ENCODE results near the gene P2RY2. TPM values are rescaled to one million over a fixed set of nuclear protein-coding genes. Genes with fewer than 3 reads are reported as not detected.
"Not testable (repeated sequence)": the region's sequence is repeated elsewhere in the genome, so short reads cannot be mapped to it uniquely, and the experiment has no call there.

The P2RY2 gene
- total RNA-seq, 1 donor from 2014 or later: 0.07 TPM

DNA sequence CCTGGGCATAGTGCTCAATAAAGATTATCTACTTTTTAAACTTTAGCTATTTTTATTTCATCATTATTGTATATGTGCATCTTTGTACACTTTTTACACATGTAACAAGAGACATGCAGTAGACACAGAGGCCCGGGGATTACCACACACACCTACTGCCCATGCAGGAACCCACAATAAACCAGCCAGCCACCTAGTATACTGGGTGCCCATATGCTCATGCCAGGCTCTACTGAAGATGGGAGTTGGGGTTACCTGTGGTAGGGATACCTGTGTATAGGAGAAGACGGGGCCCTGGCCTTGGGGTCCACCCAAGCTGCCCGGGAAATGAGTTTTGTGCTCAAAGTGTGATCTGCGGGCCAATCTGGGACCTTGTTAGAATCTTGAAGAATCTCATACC, 31.2 kb upstream of the P2RY2 start:
- intact Hi-C loops (cut with micrococcal nuclease): loop anchor here (5.0 kb wide), 1 partner anchor 55 kb away; no protein-coding TSS in a partner anchor

DNA sequence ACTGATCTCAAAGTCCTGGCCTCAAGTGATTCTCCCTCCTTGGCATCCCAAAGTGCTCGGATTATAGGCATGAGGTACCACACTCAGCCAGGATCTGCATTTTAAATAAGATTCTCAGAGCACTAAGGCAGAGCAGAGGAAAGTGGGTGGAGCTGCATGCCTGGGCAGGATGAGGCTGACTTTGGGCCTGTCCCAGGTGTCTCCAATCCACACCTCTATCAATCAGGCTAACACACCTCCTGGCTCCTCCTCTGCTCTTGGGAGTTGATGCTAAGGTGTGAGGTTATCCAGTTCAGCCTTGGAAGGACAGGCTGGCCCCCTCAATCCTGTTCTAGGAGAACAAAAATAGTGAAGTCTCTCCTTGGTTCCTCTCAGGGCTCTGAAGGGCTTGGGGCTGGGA, 30.2 kb upstream of the P2RY2 start:
- intact Hi-C loops (cut with micrococcal nuclease): loop anchor here (5.0 kb wide), 1 partner anchor 54 kb away; no protein-coding TSS in a partner anchor

DNA sequence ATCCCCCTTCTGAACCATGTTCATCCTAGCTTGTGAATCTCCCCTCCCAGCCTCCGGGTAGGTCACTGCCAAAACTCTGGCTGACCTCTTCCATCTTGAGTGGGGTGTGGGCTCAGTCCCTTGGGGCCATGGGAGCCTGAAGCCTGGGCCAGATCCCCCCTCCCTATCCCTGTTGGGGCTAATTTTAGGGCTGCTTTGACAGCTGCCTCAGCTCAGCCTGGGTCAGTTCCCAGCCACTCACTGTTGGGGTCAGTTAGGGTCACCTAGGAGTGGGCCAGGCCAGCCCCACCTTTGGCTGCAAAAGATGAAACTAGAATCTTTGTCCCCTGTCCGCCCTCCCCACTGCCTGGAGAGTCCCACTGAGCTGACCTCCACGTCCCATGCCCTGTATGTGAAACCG, 29.8 kb upstream of the P2RY2 start:
- intact Hi-C loops (cut with micrococcal nuclease): loop anchor here (5.0 kb wide), 1 partner anchor 54 kb away; no protein-coding TSS in a partner anchor

DNA sequence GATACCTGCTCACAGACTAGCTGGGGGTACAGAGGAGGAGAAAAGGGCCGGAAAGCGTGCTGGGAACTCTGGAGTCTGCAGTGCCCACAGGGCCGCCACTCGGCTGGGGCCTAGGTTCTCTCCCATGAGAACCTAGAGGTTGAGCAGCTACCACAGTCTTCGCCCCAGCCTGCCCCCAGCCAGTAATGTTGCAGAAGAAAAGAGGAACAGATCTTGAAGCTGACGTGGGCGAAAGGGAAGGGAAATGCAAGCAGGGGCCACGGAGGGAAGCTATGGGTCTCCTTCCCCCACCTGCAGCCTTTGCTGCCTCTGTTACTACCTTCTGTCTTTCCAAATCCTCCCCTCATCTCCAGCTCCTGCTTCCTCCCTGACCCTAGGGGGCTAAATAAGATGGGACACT, 28.8 kb upstream of the P2RY2 start:
- intact Hi-C loops (cut with micrococcal nuclease): loop anchor here (5.0 kb wide), 1 partner anchor 53 kb away; no protein-coding TSS in a partner anchor

DNA sequence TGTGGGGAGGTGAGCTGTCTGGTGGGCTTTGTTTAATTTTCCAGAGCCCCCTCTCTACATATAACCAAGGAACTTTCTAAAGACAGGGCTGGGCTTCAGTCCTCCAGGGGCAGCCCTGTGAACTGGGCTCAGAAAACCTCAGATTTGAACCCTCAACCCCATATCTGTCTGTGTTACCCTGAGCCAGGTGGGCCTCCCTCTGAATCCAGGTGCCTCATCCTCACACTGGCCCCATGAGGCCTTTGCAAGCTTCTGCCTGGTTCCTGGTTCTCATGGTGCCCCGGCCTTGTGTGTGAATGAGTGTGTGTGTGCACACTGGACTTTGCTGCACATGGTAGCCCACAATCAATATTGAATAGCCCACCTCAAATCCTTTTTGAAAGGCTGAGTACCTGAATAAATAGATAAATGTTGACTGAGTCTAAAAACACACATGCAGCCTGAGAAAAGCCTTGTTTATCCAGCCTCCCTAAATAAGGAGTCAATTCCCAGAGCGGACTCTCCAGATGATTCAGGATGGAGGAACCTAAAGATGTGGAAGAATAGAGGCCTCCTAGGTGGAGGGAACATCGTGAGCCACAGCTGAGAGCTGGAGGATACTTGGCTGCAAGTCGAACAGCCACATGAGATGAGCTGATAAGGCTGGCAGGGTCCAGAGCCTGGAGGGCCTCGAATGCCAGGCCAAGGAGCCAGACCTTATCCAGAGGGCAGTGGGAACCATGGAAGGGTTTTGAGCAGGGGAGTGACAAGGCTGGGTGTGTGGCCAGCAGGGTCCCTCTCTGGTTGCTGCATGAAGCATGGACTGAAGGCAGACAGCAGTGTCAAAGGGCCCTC, 28.1 kb upstream of the P2RY2 start:
- intact Hi-C loops (cut with micrococcal nuclease): loop anchor here (5.0 kb wide), 1 partner anchor 52 kb away; no protein-coding TSS in a partner anchor

DNA sequence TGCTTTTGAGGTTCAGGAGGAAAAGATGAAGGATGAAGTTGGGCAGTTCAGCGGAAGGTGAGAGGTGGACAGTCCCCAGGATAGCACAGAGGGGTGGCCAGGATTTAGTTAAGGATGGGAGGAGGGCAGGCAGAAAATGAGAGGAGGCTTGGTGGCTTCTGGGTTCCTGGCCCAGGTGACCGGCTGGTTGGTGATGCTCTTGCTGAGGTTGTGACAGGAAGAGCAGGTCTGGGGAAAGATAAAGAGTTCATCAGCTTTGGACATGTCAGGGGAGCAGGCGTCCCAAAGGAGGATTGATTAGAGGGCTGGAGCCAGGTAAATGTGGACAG, 27.6 kb upstream of the P2RY2 start:
- intact Hi-C loops (cut with micrococcal nuclease): no loop called here

DNA sequence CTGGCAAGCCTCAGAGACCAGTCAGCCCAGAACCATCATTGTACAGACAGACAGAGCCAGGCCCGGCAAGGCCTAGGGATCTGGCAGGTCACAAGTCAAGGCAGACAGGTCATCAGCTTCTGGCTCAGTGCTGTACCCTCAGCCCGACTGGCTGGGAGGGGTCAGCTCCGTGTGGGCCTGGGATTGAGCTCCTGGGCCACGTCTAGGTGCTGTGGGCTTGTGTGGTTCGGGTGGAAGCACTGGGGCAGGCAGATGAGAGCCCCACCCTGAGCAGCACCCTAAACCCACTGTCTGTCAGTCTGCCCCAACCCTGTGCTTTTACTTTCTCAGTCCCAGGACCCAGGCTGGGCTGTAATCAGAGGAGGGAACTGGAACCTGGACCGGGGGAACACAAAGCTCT, 26.9 kb upstream of the P2RY2 start:
- intact Hi-C loops (cut with micrococcal nuclease): no loop called here

DNA sequence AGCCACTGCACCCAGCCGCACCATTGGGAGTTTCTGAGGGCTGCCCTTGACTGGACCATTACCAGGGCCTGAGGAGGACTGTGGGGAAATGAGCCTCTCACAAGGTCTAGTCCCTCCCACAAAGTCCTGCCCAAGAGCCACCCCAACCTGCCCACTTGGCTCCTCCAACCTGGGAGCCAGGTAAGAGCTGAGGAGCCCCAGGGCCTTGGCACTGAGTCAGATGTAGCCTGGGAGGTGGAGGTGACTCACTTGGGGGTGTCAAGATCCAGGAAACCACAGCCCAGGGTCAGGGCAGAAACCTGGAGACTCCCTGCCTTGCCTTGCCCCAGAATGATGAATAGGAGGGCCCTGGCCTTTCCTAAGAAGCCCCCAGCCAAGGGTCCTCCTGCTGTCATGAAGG, 25.8 kb upstream of the P2RY2 start:
- intact Hi-C loops (cut with micrococcal nuclease): no loop called here

DNA sequence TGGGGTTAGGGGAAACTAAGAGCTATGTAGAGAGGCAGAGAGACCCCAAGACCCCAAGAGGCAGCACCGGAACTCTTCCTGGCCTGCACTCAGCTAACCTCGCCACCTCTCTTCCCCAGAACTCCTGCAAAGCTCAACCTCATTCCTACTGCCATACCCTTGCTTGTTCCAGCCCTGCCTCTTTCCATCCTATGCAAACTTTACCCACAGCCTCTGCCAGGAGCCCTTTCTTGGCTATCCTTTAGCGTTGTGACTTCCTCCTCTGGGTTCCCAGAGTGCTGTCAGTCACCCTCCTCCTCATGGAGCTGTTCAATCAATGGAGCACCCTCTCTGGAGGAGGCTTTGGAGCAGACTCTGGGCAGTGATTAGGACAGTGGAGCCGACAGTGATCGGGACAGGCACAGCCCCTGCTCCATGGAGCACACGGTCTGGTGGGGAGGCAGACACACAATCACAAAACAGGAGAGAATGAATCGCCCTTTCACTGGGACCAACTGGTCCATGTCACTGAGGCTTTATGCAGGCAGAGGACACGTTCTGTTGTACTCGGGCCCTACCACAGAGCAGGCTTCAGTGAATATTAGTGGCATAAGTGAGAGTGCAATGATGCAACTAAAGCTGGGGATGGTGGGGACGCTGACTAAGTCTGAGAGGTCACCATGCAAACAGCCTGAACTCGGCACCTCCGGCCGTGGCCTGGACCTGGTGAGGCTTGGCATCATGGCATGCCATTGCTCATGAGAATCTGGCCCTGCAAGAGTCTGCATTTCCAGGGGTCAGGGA, 24.6 kb upstream of the P2RY2 start:
- intact Hi-C loops (cut with micrococcal nuclease): no loop called here

DNA sequence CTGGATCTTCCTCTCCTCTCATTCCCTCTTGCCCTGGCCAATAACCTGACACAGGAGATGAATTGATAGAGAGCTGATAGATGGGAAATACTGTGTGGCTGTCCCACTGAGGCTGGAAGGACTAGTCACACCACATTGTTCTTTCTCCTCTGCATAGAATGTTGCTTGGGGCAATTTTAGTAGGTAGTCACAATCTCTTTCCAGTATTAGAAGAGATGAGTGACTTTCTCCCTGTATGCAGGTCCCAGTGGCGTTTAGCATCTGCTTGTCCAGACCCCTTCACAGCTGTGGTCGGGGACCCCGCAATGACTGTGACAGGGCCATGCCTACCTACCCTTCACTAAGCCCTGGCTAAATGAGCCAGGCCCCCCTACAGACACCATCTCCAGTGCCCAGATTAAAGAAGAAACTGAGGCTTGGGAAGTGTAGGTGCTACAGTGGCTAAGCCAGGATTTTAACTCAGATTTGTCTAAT, 24.0 kb upstream of the P2RY2 start:
- intact Hi-C loops (cut with micrococcal nuclease): no loop called here

DNA sequence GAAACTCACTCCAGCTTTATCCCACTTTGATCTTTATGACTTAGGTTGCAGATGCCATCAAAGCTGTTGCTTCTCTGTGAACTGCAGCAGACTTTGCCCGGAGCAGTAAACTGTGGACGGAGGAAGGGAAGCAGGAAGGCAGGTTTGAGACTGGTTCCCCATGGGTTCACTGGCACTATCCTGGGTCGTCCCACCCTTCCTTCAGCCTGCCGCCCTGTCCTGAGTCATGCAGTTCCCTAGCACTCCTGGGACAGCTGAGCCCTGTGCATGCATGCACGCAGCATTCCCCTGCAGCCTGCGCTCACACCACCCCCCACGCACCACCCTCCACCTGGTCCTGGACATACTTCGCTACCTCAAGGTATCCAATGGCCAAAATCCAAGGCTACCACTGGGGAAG, 23.5 kb upstream of the P2RY2 start:
- intact Hi-C loops (cut with micrococcal nuclease): no loop called here

DNA sequence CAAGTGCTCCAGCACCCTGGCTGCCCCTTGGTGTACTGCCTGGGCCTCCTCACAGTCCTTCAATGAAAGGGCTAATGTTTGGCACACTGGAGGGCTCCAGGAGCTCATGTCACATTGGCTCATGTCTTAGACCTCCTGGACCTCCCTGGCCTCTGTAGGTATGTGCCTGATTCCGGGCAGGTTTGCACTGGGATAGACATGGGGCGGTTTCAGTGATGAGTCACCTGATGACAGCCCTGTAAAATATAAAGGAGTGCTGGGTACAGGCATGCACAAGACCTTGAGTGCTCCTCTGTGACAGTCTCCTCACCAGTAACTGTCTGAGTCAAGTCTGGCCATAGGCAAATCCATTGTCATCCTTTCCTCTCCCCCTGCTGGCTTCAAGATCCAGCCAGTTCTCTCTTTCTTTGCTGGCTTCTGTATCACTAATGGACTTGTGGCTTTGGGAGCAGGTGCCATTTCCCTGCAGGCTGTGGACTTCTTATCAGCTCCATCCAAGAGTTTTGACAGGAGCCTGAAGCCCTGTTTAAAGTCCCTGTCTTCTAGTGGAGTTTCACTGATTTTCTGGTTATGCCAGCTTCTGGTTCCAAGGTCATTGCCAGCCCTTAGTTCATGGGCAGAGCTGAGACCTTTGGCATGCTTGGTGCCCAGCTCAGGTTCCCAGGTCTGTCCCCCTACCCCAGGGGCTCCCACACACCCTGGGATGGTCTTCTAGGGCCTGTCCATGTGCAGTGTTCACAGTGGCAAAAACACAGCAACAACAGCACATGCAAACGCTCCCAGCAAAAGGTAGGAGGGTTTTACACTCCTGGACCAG, 22.7 kb upstream of the P2RY2 start:
- intact Hi-C loops (cut with micrococcal nuclease): no loop called here

DNA sequence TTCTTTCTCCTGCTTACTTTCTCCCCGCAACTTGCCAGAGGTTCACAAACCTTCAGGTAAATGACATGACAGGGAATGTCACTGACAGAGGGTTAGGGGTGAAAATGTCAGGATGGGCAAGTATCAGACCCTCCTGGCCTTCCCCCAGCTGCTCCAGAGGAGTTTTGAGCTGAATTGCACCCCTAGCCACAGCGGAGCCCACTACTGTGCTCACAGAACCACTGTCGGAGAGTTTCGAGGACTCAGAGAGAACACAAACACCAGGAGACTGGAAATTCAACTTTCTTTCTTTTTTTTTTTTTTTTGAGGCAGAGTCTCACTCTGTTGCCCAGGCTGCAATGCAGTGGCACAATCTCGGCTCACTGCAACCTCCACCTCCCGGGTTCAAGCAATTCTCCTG, 21.5 kb upstream of the P2RY2 start:
- intact Hi-C loops (cut with micrococcal nuclease): no loop called here

DNA sequence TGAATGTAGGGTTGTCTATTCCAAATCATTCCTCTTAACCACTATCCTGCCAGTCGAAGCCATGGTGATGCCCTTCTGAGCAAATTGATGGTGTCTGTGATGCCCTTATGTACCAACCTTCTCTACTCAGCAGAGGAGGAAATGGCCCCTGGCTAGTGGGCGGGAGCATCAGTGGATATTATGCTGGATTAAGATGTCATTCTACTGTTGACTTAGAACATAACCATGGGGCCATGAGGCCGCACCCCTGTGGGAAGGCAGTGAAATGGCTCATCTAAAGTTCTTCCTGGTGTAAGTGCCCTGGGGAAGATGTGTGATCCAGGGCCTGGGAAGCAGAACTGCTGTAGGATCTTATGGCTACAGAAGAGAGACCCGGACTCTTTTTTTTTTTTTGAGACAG, 20.7 kb upstream of the P2RY2 start:
- intact Hi-C loops (cut with micrococcal nuclease): no loop called here

DNA sequence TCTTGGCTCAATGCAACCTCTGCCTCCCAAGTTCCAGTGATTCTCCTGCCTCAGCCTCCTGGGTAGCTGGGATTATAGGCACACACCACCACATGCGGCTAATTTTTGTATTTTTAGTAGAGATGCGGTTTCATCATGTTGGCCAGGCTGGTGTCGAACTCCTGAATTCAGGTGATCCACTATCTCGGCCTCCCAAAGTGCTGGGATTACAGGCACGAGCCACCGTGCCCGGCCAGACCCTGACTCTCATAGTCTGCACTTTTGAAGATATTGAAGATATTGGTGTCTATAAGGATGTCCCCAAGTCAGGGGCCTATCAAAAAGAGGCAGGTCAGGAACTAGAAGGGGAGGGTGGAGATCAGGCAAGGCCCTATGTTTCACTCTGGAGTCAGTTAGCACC, 20.3 kb upstream of the P2RY2 start:
- intact Hi-C loops (cut with micrococcal nuclease): not testable (repeated sequence)

DNA sequence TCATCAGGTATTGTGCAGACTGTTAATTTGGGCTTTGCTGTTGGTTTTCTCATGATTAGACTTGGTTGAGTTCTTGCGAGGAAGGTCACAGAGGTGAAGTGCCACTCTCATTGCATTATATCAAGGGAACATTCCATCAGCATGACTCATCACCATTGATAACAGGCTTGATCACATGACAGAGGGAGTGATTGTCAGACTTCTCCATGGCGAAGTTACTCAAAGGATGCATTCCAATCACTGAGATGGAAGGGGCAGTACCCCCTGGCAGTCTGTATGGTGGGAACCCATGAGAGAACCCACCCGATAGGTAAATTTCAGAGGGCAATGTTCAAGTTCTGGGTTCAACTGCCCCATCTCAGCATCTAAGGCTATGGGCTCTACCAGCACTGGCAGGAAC, 19.4 kb upstream of the P2RY2 start:
- intact Hi-C loops (cut with micrococcal nuclease): no loop called here

DNA sequence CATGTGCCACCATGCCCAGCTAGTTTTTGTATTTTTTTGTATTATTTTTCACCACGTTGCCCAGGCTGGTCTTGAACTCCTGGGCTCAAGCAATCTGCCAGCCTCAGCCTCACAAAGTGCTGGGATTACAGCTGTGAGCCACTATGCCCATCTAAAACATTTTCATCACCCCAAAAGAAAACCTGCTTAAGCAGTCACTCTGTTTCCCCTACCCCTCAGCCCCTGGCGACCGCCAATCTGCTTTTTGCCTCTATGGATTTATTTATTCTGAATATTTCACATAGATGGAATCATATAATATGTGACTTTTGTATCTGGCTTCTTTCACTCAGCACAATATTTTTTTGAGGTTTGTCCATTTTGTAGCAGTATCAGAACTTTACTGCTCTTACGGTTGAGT, 18.6 kb upstream of the P2RY2 start:
- intact Hi-C loops (cut with micrococcal nuclease): no loop called here

DNA sequence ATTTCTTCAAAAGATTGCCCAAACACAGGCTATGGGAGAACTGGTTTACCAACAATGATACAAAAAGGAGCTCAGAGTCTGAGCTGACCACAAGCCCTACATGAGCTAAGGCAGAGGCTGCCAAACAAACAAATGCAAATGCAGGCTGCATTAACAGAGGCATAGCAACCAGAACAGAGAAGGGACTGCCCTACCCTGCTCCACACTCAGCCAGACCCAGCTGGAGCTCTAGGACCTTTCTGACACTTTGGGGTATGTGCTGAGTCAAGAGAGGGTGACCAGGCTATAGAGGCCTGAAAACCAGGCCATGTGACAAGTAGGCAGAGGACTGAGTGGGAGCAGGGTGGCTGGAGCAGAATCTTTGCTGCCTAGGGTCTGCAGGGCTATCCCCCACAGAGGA, 17.8 kb upstream of the P2RY2 start:
- intact Hi-C loops (cut with micrococcal nuclease): no loop called here

DNA sequence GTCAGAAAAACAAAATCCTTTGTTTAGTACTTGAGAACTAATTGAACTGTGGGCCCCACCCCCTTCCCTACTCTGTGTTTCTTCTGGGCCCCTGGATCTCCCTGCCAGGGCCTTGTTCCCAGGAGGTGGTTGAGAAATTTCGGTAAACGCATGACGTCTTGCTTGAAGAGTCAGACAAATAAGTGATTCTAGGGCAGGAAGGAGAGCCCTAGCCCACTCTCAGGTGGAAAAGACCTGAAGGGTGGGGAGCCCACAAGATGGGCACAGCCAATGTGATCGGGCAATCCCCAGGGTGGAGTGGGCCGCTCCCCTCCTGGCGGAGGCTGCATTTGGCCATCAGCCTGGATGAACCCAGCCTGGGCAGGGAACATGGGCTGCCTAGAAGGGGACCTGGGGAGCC, 16.8 kb upstream of the P2RY2 start:
- intact Hi-C loops (cut with micrococcal nuclease): no loop called here

DNA sequence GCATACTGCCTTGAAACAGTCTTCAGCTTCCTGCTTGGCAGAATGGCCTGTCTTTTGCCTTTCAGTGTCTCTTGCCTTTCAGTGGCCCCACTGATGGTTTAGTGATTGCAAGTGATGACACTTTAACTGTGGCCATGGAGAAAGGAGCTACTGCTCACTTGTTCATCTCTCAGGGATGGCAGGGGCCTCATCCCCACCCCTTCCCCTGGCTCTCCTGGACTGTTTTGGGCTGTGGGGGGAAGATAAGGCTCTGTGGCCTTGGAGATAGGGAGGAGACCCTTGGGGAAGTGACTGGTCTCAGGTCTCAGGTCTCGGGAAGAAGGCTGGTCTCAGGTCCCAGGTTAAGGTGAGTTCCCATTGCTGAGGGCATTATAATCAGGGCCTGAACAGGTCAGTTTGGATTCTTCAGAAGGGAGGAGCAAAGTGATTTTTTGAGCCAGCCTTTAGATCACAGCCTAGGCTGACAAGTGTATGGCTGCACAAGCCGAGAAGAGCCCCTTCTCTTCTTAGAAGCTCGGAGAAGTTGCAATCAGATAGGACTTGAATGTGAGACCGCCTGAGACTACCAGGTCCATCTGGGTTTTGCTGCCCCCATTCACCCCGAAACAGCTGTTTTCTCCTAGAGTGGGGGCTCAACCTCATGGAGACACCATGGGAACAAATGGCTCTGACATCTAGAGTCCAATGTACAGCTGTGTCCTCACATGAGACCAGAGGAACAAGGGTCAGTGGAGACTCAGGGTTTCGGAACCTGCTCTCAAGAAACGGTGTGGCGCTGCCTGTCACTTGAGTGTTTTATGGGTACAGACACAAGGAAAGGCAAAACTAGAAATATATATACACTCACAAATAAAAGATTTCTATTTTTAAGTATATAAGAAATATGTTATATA, 15.9 kb upstream of the P2RY2 start:
- intact Hi-C loops (cut with micrococcal nuclease): no loop called here

DNA sequence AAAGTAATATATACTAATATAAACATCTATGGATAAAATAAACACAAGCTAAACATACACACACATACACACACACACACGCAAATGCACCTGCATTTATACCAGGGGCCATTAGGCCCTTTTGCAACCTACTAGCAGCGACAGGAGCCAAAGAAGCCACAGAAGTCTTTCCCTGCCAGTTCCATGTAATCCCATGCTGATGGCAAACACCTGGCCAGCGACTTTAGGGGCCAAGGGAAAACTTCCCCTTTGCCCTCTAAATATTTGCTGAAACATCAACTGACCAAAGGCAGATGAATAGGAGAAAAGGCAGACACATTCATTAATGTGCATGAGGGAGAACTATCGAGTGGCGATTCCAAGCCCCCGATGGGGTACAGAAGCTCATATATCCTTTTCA, 14.8 kb upstream of the P2RY2 start:
- intact Hi-C loops (cut with micrococcal nuclease): no loop called here
